Measurements from ENCODE around the gene MRS2. TPM values are rescaled to one million over a fixed set of nuclear protein-coding genes. Genes with fewer than 3 reads are reported as not detected.

Gene MRS2
- total RNA-seq, 1 donor from 2014 or later = 20.5 TPM

DNA sequence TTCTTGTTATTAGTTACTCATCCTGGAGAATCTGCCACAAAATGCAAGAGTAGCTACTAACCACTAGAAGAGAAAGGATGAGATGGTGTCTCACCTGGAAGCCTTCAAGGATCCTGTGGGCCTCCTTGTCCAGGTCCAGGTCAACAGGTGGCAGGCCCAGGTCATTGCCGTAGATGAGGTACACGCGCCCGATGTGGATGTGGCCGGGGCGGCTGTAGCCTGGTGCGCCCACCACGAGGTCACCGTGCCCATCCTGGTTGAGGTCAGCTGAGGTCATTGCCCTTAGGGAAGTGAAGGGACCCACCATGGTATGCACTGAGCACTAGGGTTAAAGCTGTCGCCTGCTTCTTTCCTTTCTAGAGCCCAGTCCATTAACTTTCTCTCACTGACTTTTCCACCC lies 51.2 kb downstream of the MRS2 start:
- intact Hi-C loops (cut with DNase I) = no loop called here
- no peak for DNase-seq (ENCODE audit: low spot score)
- ATAC-seq = no peak

DNA sequence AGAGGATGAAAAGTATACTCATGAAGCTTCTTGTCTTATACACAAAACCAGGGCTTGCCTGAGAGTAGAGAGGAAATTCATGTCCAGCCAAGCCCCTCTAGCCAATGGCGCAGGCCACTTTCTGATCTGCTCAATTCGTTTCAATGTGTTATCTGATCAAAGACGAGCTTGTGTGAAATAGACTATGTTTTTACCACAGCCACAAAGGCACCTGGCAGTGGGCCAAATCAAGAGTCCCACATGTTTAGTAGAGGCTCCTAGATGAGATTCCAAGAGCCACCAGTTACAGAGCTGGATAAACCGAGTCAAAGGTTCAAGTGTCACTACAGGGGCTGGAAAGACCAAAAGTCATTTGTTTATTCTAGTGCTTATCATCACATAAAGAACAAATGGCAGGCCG lies 51.7 kb downstream of the MRS2 start:
- ATAC-seq = no peak
- DNase-seq (ENCODE audit: low spot score) = no peak
- intact Hi-C loops (cut with DNase I) = no loop called here

DNA sequence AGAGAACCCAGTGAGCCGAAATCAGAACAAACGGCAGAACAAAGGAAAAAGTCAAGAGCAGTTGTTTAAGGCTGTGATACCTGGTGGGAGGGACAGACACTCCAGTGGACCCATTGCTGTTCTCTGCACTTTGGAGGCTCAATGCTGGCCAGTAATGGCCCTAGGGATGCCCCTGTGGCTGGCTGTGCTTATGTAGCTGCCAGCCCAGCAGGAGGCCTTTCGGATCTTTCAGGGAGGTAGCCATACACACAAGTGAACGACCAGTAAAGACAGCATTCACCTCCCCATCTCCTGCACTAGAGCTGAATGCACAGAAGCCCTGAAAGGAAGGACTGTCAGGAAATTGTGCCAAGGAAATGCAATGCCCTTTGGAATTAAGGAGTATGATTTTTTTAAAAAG lies 52.3 kb downstream of the MRS2 start:
- no peak for ATAC-seq
- DNase-seq (ENCODE audit: low spot score) = no peak
- intact Hi-C loops (cut with DNase I) = no loop called here

DNA sequence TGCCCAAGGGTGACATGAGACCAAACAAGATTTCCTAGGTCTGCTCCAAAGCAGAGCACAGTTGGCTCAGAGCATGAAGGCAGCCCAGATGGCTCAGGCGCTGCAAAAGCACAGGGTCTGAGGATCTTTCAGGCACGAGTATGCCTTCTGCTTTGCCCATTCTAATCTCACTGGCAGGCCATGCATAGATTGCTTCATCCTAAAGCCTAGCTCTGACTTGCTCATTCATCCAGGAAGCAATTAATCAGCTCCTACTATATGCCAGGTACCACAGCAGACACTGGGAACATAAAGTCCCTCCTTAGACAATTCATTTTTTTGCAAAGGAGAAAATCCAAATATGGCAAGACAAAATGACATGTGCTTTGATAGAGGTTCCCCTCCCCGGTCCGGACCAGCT lies 55.4 kb downstream of the MRS2 start:
- intact Hi-C loops (cut with DNase I) = no loop called here
- DNase-seq (ENCODE audit: low spot score) = no peak
- ATAC-seq = no peak

DNA sequence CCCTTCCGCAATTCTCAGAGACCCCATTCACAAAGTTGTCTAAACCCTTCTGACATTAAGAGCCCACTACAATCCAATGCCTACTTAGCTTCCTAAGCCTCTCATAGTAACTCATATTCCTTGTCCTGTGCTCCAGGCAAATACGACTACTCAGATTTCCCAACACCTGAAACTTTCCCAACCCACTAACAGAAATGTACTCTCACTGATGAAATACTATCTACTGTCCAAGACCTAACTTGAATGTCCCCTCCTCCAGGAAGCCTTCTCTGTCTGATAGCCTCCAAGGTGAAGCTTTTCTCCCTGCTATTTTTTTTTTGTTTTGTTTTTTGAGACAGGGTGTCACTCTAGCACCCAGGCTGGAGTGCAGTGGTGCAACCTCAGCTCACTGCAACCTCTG lies 56.2 kb downstream of the MRS2 start:
- no peak for DNase-seq (ENCODE audit: low spot score)
- ATAC-seq = no peak
- intact Hi-C loops (cut with DNase I) = no loop called here

DNA sequence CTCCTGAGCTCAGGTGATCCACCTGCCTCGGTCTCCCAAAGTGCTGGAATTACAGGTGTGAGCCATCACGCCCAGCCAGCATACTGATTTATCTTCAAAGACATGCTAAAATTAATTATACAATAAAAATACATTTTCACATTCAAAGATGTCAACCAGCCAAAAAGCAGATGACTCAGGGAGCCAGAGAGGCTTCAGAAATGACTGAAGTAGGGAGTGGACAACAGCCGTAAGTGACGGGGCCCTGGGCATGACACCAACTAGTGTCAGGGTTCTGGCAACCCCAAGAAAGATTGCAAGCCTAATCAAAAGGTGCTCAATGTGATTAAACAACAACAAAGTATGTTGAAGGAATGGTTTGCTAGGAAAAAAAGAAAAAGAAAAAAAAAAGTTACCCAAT lies 58.2 kb downstream of the MRS2 start:
- intact Hi-C loops (cut with DNase I) = no loop called here
- DNase-seq (ENCODE audit: low spot score) = no peak
- no peak for ATAC-seq

DNA sequence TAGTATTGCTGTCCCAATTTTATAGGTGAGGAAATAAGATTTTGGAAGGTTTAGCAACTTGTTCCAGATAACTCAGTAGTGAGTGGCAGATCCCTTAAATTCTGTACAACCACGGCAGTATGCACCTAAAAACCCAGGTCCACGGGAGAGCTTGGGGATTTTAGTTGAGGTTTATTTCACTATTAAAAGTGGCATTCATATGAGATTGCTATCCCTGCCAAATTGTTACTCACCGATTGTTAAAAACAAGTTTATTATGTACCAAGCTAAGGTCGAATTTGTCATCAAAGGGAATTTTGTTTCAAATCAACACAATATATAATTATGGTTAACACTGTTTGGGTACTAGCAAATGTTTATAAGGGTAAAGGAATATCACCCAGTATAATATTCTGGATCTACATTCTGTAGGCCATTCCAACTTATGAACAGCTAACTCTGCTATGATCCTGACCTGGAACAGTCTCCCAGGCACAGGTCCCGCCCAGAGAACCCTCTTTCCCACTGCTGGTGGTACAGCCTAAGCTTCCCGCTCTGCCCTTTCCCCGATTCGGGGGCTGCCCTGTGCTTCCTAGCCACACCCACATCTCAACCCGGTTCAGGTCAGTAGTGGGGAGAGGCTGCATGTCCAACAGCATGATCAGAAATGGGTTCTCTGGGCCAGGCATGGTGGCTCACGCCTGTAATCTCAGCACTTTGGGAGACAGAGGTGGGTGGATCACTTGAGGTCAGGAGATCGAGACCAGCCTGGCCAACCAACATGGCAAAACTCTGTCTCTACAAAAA lies 61.7 kb downstream of the MRS2 start:
- intact Hi-C loops (cut with DNase I) = no loop called here
- DNase-seq (ENCODE audit: low spot score) (no peak), ATAC-seq (no peak)

DNA sequence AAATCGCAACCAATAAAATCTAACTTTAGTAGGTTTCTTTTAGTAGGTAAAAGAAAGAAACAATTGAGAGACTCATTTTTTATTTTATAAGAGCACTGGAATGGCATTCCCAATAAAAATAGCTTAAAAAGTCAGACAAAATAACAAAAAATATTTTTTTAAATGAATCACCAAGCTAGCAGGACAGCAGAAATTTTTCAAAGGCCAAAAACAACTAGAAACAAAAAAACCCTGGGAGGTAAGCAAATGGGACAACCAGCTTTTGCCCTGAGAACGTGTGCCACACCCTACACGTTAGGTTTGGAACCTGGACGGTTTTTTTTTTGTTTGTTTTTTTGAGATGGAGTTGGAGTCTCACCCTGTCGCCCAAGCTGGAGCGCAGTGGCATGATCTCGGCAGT lies 67.1 kb downstream of the MRS2 start:
- ATAC-seq (no peak), DNase-seq (ENCODE audit: low spot score) (no peak)
- intact Hi-C loops (cut with DNase I) = no loop called here

DNA sequence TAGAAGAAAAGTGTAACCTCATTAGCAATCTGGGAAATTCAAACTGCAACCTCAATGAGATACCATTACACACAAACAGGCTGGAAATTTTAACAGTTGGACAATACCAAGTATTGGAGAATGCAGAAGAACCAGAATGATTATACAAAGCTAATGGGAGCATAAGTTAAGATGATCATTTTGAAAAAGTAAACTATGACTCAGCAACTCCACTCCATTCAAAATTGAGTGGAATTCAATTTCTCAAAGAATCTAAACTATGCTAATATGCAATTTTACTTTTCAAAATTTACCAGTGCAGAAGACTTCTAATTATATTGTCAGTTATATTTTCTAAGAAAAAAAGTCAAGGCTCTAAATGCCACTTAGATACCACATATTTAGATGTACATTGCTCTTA lies 69.4 kb downstream of the MRS2 start:
- no peak for ATAC-seq
- intact Hi-C loops (cut with DNase I) = no loop called here
- DNase-seq (ENCODE audit: low spot score) = no peak

Other genes with a start within 250 kb of the MRS2 start
- not detected for gene DCDC2, start 44.9 kb upstream of the MRS2 start, total RNA-seq
- gene GPLD1, start 86.6 kb downstream of the MRS2 start, total RNA-seq = 4.9 TPM
- 19.3 TPM for gene ALDH5A1, start 92.0 kb downstream of the MRS2 start, total RNA-seq
- gene KIAA0319, start 243.3 kb downstream of the MRS2 start, total RNA-seq = 0.40 TPM